GM19043 (cell line): ENCODE data around the gene RSPRY1.

ENCODE experiments used
- ATAC-seq: cut with Tn5 transposase; IDR thresholded peaks from one replicate; pipeline ENCODE4 v1.9.1; 2021; ENCODE audit warnings: low read depth; ENCODE audit not compliant: unreplicated experiment

The RSPRY1 gene

DNA sequence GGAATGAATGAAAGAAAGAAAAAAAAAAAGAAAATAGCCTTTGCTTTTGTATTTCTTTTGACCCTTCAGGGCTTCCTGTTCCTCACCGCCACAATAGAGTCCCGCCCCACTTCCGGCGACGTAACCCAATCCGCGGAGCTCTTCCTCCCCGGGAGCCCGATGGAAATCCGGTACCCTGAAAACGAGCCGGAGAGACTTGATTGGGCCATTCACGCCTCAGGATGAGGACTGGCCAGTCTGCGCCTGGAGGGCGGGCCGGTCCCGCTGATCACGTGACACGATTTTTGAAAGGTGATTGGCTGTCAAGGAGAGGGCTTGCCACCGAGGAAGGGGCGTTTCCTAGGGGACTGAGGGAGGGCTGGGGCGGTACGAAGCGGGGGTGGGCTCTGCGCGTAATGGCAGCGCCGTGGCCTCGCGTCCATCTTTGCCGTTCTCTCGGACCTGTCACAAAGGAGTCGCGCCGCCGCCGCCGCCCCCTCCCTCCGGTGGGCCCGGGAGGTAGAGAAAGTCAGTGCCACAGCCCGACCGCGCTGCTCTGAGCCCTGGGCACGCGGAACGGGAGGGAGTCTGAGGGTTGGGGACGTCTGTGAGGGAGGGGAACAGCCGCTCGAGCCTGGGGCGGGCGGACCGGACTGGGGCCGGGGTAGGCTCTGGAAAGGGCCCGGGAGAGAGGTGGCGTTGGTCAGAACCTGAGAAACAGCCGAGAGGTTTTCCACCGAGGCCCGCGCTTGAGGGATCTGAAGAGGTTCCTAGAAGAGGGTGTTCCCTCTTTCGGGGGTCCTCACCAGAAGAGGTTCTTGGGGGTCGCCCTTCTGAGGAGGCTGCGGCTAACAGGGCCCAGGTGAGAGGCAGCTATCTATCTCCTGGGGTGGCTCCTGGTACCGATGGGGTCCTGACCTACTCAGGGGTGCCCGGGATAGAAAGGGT lies at the start of gene RSPRY1, which contains the start of gene PSME3IP1:
RSPRY1 (plus strand) TSS at position 385 of the 927 bp plus-strand sequence. CDS start 18,330 bp downstream, outside the sequence.
PSME3IP1 (minus strand) TSS at position 95 of the 927 bp plus-strand sequence. CDS start 12,185 bp downstream, outside the sequence.
- ATAC-seq = peak; percentile 95

DNA sequence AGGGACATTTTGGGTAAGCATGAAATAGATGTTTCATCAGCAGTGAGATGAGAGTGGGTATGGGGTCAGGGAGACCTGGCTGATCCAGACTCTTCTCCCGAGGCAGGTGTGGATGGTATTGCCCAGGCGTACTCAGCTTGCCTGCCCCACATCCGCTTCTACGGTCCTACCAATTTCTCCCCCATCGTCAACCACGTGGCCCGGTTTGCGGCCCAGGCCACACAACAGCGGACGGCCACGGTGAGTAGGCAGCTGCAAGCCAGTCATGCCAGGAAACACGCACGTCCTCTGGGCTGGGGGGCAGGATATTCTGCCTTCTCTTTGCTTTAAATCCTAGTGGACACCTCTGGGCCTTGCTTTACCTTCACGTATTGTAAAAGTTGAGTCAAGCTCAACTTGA lies 49.1 kb upstream of the RSPRY1 start:
- ATAC-seq = no peak

DNA sequence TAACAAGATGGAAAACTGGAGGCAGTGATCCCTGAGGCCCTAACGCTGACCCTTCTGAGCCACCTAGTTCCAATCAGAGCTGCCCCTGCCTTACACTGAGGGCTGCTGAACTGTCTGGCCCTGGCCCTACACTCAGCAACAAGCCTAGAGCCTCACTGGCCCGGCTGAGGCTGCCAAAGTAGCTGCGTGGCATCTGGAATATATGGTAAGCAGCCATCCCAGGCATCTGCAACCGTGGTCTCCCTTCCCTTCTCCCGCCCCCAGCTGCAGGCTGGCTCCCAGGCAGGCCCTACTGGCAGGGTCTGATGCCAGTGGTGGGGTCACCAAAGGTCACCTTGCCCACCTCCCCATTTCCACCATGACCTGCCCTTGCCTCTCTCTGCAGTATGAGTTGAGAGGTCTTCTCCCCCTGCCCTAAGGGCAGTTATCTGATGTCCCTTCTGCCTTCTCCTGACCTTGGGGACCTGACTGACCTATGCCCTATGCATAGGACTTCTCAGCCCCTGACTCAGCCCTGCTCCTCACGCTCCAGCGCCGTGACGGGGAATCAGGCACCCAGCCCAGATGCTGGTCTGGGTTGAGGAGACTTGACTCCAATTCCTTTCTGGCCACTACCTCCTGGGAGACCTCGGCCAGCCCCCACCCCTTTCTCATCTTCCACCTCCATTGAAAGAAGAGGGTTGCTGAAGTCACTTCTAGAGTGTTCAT lies 48.4 kb upstream of the RSPRY1 start:
- ATAC-seq = no peak

DNA sequence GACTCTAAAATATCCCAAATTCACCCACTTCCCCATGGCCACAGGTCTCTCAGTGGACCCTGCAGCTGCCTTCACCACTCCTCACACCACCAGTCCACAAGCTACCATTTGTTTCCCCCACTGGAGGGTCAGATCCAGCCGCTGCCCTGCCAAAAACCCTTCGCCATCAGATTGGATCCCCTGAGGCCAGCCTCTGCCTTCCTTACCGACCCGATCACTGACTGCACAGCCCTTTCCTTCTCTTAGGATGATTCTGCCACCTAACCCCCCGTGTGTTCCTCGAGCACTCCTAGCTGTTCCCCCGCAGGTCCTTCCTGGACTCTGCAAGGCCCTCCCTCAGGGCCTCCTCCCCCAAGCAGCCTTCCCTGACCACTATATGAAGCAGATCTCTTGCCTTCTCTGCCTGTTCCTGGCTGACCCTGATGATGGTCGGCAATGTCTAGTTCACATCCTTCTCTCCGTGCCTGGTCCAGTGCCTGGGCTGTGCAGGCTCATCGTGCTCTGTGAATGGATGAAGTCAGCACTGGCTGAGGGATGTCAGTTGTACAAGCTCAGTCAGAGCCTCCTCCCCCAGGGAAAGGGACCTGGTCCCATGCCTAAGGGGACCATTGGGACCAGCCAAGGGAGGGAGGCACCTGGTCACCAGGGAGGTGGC lies 47.7 kb upstream of the RSPRY1 start:
- no peak for ATAC-seq

DNA sequence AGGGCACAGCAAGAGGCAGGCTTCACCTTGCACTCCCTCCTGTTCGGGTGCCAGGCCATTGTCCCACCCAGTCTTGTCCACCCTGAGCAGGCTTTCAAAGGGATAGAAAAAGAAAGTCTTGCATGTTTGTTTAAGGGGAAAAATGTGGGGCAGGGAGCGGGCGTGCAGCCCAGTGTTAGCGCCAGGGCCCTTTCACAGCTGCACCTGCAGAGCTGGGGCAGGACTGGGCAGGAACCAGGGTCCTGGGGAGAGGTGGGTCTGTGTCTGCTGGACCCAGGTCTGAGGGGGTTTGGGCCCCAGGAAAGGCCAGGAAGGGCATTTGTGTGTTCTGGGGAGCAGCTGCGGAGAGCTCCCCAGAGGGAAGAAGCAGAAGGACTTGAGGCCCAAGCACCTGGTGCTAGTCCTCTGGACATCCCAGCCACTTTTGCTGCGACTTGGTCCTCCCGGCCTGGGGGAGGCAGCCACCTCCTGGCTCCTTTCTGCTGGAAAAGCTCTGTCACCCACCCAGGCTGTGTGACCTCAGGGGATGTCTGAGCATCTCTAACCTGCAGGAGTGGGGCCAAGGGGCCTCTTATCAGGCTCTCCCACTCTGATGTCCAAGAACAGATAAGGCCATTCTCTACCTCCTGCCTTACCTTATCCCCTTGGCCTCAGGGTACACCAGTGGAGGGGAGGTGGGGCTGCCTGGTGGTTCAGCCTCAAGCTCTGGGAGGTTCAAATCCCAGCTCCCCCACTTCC lies 45.0 kb upstream of the RSPRY1 start:
- ATAC-seq = no peak

DNA sequence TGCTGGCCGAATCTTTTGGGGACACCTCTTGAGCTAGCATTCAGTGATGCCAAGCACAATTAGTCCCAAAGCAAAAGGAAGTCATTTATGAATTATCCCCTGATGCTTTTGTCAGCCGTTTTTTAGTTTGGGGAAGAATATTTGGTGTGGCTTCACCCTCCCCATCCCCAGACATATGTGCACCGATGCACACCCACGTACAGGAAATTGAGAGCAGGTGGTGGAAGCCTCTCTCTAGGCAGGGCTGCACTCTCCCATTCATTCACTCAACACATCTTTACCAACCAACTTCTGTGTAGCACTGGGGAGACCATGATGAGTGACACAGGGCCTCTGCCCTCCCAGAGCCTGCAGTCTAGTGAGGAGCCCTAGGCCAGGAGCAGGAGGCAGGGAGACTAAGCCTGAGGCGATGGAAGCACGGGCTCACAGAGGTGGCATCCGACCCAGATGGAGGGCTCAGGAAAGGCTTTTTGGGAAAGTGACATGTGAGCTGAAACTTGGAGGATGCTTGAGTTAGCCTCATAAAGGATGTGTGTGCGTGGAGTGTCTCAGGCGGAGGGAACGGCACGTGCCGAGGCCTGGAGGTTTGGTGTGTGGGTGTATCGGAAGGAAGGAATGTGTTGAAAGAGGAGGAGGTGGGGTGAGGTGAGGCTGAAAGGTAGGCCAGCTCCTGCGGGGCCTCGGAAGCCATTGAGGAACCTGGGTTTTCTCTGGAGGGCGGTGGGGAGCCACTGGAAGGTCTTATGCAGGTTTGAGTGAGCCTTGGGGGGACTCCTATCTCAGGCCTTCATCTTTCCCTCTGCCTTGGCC lies 44.1 kb upstream of the RSPRY1 start:
- ATAC-seq = no peak

DNA sequence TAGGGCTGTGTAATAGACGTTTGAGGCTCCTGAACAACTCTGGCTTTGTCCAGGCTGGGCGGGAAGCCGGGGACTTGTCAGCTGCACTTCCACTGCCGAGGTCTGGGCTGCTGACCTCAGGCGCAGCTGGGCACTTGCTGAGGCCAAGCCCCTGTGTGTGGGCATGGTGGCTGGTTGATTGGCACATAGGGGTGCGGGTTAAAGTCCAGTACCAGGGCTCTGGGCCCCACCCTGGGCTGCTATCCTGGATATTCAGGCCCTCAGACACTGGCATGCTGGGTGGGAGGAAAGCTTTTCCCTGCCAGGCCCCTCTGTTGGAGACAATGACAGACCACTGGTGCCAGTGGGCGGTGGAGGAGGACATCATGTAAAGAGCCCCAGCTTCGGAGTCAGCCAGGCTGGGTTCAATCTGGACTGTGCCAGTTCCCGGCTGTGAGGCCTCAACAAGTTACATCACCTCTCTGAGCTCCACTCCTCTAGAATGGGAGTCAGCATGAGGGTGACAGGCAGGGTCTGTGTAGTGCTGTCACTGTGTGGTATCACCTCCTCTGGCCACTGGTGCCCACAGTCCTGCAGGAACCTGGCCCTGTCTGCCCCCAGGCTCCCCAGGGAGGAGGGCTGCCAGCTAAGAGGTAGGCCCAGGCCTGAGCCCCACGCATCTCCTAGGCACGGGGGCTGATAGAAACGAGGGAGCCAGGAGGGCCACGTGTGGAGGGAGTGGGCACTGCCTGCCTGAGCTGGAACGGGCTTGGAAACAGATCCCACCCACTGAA lies 42.8 kb upstream of the RSPRY1 start:
- no peak for ATAC-seq

DNA sequence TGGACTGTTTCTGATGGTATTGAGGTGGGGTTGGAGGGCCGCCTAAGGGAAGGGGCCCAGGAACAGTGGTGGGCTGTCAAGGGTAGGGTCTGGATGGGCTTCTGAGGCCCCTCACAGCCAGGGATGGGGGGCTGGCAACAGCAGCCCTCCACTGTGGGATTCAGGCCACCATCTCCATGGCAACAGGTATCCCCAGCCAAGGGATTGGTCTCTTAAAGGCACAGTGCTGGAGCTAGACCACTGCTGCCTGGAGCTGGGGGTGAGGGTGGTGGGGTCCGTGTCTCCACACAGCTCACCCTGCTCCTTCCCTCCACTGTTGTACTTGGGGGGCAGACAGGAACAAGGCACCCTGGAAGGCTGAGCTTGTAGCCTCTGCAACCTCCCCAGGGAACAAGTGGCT lies 42.1 kb upstream of the RSPRY1 start:
- no peak for ATAC-seq

DNA sequence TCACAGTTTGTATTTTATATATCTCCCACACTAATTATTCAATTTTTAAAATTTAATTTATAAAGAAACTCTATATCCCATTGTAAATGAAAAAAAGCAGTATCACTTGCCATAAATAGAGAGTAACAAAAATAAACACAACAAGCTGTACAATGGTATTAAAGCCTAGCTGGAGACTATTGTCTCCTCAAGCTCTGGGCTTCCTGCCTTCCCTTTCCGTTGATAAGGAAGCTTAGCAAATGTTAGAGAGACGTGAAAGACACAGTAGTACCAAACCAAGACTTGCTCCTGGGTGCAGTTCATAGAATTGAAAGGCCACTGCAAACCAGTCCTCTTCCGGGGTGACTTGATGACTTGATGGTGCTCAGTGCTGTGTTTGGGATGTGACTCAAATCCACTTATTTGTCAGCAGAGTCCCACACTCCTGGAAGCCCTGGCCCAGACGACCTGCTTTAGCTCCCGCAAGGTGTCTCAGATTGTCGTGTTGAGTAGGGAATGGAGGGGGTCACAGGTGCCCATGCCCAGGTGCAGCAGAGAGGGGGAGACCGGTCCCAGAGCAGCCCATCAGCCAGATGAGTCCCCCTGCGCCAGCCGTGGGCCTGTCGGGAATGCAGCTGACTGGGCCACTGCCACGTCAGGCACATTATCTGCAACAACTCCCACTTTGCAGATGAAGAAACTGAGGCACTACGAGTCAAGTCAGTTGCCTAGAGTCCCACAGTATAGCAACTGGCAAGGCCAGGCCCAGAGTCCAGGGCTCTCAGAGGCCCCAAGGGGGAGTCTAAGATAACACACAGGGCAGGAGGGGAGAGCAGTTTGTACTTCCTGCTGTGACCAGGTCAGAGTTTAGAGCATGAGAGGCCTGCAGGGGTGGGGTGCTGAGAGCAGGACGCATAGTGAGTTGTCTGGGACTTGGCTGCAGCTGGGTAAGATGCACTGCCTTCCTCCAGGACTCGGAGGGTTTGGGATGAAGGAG lies 40.8 kb upstream of the RSPRY1 start:
- no peak for ATAC-seq

DNA sequence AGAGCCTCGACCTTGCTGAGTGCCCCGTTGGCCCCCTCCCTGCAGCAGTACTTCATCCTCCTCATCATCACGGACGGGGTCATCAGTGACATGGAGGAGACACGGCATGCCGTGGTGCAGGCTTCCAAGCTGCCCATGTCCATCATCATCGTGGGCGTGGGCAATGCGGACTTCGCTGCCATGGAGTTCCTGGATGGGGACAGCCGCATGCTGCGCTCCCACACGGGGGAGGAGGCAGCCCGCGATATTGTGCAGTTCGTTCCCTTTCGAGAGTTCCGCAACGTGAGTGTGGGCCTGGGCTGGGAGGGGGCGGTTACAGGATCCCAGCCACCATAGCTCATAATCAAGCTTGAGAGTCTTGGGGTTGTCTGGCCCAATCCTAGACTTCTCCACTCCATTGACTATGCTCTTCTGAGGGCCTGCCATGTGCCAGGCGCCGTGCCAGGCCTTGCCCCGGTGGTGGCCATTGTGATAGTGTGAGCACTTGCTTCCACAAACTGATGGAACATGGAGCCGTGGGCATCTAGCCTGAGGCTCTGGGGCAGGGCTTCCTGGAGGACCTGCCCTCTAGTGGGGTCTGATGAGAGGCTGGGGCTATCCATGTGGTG lies 40.0 kb upstream of the RSPRY1 start:
- ATAC-seq = no peak

DNA sequence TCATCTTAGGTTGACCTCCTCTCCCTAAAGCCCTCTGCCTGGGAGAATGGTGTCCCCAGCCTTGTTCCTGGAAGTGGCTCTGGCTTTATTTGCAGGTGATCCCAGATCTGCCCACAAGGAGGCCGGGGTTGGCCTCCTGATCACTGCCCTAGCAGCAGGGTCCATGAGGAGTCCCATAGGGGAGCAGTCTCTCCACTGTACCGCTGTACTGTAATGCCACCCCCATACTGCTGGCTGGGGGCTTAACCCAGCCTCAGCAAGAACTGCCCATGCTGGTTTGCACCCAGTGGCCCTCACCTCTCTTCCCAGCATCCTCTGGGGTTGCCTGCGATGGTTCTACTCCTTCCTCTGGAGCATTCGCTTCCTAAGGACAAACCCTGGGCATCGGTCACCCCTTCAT lies 39.4 kb upstream of the RSPRY1 start:
- no peak for ATAC-seq

DNA sequence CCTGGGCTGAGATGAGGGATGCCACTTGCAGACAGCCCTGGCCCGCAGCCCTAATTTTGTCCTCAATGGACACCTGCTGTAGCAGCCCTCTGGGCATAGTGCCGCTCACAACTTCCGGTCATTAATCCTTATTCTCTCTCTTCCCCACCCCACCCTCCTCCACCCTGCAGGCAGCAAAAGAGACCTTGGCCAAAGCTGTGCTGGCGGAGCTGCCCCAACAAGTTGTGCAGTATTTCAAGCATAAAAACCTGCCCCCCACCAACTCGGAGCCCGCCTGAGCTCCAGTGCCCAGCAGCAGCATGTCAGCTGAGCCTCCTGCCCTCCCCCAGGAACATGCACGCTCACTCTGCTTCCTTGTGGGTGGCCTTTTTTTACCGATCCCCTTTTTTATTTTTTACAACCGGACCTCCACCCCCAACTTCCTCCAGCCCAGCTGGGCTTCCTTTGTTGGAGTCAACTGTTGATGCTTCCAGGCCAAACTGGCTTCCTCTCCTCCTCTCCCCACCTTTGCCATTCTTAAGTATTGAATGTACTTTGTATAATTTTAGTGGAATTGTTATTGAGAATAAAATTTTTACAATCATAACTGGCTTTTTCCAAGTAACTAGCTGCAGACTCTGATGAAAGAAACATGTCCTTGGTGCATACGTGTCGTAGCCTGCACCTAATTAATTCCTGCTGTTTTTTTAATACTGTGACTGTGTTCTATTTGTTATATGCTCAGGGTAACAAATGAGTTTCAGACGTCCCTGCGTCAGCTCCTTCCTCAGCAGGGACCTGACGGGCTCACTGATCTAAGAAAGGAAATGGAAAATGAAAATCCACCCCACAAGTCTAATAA lies 38.5 kb upstream of the RSPRY1 start:
- ATAC-seq = no peak

DNA sequence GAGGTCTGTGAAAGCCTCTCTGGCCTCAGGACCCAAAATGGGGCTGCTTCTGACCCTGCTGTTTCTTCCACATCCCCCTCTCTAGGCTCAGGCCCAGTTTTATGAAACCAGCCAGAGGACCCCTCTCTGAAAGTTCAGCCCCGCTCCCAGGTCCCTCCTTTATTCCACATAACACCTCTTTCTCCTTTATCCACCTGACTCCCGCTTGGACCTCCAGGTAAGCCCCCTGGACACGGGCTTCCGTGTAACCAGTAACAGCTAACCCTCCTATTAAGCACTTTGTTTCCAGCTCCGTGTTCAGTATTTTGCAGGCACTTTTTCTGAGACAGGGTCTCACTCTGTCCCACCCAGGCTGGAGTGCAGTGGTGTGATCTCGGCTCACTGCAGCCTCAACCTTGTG lies 37.6 kb upstream of the RSPRY1 start:
- no peak for ATAC-seq

DNA sequence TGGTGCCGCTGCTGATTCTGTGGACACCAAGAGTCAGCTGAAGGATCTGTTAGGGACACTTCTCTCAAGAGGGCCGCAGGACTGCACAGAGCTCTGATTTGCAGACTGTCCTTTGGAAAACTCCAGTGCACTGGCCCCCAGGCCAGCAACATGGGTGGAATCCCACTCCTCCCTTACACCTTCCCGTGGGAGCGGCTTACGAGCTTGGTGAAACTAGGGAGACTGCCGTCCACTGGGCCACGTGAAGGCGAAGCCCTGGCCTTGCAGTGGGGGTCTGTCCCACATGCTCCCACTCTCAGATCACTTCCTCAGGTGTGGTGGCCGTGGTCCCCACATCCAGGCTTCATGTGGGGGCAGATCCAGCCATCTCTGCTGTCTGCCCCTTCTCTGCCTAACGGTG lies 36.7 kb upstream of the RSPRY1 start:
- ATAC-seq = no peak

DNA sequence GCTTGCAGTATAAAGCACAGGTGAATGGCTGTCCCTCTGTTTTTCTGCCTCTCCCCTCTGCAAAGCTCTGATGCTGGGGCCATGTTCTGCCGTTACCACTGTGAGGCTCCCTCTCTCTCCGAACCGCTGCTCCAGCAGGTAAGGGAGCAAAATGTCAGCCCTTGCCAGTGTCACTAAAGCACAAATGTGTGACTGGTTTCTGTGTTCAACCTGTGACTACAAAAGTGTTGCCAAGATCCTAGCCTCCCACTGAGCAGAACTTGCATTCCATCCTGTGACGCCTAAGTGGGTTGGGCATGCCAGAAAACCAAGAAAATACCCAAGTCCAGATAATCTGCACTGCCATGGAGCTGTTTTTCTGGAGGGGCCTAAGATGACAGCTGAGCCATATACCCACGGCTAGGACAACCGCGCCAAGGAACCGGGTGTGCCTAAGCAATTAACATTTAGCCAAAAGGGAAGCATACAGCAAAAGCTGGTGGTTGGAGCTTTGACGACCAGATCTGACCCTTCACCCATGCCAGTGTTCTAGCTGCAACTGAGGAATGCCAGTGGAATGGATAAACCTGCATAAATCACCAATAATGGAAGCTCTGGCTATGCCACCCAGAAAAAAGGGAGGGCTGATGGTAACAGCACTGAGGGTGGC lies 35.3 kb upstream of the RSPRY1 start:
- no peak for ATAC-seq

DNA sequence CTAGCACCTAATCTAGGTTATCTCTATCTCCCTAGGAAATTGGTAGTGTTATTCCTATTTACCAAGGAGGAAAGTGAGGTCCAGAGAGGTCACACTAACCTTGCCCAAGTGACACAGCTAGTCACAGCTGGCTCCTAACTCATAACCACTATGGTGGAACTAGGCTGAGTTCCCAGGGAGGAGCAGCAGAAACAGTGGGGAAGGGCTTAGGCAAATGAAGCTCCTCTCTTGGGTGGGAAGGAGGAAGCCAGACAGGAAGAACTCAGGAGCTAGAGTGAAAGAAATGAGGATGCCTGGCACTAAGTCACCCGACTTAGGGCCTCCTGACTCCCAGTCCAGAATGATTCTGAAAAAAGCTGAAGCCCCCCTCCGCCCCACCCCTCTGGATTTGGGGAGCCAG lies 34.8 kb upstream of the RSPRY1 start:
- no peak for ATAC-seq
